AG04449 (cell line): ENCODE measurements around the gene FAM32A.
A peak's percentile ranks its signal among the peaks of the same experiment; 100 is the strongest.

Source experiments
- CTCF ChIA-PET: fragments of 350-600 bp; formaldehyde crosslinking; extraction: SDS; loops from one replicate; lab custom pipeline; 2021; ENCODE audit warnings: antibody characterized with exemption; lab: Yijun Ruan, JAX
- POLR2A ChIA-PET: fragments of 400-600, 350-600 bp; formaldehyde crosslinking; extraction: SDS; loops from one replicate; lab custom pipeline; 2020; ENCODE audit warnings: antibody characterized with exemption, inconsistent platforms; lab: Yijun Ruan, JAX
- DNase-seq: peaks from one replicate; pipeline ENCODE4 v3.0.0-alpha.2; 2010; ENCODE audit warnings: low read depth, low spot score
- H3K4me3 ChIP-seq: 2 replicates; pipeline ENCODE4 v1.5.1; 2011; ENCODE audit warnings: low read depth, mild to moderate bottlenecking, control low read depth, low read length
- TF ChIP-seq, protein P1 (sequence below): IDR thresholded peaks from one replicate; pipeline ENCODE4 v1.5.1; 2011; ENCODE audit warnings: mild to moderate bottlenecking, moderate library complexity, low read length, control low read depth, inconsistent platforms; ENCODE audit not compliant: insufficient read depth; ENCODE audit errors: missing control alignments

FAM32A gene

DNA sequence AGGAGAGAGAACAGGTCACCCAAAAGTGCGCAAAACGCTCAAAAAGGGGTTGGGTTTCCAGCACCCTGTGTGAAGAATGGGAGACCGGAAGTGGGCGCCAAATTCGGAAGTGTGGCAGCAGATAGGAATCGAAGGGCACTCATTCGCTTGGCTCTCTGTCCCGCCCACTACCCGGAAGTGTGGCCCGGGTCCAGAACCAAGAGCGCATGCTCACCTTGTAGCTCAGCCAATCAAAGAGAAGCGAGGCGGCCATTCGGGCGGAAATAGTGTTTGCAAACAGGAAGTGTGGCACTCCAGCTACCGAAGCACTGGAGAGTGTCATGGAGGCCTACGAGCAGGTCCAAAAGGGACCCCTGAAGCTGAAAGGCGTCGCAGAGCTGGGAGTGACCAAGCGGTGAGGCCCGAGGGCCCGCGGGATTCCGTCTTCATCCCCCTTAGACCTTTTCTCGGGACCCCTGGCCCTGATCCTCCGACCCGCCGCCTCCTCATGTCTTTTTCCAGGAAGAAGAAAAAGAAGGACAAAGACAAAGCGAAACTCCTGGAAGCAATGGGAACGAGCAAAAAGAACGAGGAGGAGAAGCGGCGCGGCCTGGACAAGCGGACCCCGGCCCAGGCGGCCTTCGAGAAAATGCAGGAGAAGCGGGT, at the start of gene FAM32A:
FAM32A (plus strand) TSS at position 288 of the 645 bp plus-strand sequence; CDS start at position 321, 33 bp downstream.
- ChIA-PET POLR2A (interaction anchor here (0.6 to 1.8 kb wide), 7 partner anchors 9 to 144 kb away, joined by 3 to 10 read pairs (median 3); partner anchors contain the start of genes AP1M1 and TPM4), CTCF (interaction anchor here (0.7 to 7.2 kb wide), 25 partner anchors 8 to 559 kb away, joined by 3 to 101 read pairs (median 5); partner anchors contain the start of genes AP1M1 and RAB8A)
- DNase-seq = peak; percentile 95
- H3K4me3 ChIP-seq = peak within 1 kb of the TSS; percentile 95
- TF ChIP-seq, protein P1, sequence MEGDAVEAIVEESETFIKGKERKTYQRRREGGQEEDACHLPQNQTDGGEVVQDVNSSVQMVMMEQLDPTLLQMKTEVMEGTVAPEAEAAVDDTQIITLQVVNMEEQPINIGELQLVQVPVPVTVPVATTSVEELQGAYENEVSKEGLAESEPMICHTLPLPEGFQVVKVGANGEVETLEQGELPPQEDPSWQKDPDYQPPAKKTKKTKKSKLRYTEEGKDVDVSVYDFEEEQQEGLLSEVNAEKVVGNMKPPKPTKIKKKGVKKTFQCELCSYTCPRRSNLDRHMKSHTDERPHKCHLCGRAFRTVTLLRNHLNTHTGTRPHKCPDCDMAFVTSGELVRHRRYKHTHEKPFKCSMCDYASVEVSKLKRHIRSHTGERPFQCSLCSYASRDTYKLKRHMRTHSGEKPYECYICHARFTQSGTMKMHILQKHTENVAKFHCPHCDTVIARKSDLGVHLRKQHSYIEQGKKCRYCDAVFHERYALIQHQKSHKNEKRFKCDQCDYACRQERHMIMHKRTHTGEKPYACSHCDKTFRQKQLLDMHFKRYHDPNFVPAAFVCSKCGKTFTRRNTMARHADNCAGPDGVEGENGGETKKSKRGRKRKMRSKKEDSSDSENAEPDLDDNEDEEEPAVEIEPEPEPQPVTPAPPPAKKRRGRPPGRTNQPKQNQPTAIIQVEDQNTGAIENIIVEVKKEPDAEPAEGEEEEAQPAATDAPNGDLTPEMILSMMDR = peak; percentile 5

DNA sequence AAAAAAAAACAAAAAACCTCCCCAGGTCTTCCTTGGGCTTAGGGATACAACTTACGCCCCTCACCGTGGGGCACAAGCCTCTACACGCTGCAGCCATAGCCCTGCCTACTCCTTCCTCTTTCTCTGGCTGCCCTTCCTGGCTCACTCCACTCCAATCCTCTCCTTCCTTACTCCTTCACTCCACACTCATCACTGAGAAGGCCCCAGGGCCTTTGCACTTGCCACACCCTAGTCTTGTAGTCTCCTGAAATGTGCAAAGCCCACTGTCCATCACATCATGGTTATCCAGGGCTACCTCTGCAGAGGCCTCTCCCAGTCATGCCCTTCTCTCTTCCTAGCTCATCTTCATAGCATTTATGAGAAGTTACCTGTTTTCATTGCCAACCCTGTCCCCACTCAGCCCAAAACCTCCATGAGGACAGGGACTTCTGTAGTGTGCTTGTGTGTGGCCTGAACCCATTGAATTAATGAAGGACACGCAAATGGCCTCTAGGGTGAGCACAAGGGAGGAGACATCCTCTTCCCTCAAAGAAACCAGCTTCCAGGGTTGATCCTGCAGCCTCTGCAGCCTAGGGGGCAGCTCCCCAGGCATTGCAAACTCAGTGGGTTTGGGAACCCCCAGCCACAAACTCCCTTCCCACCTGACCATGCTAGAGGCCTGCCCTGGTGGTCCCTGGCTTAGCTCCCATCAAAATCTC, 49.6 kb upstream of the FAM32A start:
- ChIA-PET POLR2A (no interaction called here), CTCF (interaction anchor here (0.7 to 1.9 kb wide), 3 partner anchors 9 to 94 kb away, joined by 3 to 5 read pairs (median 3); no protein-coding TSS in a partner anchor)
- H3K4me3 ChIP-seq = no peak overlapping the region
- TF ChIP-seq, protein P1 = no peak
- DNase-seq = no peak

DNA sequence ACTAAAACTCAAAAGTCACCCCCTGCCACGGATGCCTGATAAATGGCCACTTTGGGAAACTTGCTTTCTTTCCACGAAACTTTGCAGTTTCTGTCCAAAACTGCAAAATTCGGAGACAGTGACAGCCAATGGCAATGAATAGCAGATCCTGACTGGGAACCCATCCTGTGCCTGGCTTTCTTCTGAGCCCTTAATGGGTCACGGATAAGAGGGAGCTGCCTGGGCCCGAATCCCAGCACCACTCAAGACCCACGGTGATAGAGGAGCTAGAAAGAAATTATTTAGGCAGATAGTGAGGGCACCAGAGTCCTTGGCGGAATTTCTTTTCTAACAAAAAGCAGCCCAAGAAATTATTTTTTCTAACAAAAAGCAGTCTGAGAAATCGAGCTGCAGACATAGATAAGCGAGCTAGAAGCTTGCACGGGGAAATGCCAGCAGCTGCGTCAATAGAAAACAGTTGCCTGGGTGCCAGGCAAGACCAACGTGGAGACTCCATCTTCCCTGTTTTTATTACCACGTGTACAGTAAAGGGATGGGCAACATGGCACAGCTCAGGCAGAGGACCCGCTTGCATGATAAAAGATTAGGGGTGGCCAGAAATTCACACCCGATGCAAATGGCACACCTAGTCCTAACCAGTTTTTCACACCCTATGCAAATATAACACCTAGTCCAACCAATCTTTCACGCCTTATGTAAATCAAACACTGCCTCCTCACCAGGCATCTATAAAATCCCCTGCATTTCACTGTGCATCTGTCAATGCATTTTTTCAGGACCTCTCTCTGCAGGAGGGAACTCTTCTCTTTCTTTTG, 48.8 kb upstream of the FAM32A start:
- TF ChIP-seq, protein P1 = no peak
- H3K4me3 ChIP-seq = no peak overlapping the region
- DNase-seq = no peak
- ChIA-PET CTCF (interaction anchor here (1.0 to 1.9 kb wide), 2 partner anchors 10 to 94 kb away, joined by 3 to 5 read pairs; no protein-coding TSS in a partner anchor), POLR2A (no interaction called here)

DNA sequence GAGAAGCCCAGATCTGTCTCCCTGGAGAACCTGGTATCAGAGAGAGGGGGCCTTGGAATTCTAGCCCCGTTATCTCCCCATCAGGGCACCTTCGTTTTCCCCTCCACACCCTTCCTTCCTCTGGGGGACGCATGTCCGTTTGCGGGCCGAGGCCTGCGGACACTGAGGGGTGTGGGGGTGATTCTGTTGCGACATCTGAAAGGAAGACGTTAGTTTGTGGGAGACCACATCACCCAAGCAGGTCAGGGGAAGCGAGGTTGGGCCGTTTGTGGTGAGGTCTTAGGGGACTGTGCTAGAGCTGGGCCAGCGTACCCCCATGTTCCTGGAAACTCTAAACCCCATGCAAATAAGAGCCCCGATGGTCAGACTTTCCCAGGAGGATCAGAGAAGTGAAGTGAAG, 45.5 kb upstream of the FAM32A start:
- POLR2A ChIA-PET = no interaction called here
- no peak for DNase-seq
- CTCF ChIA-PET = interaction anchor here (1.0 to 1.3 kb wide), 2 partner anchors 8 to 98 kb away, joined by 3 to 4 read pairs; no protein-coding TSS in a partner anchor
- TF ChIP-seq, protein P1 = no peak
- H3K4me3 ChIP-seq = no peak overlapping the region

DNA sequence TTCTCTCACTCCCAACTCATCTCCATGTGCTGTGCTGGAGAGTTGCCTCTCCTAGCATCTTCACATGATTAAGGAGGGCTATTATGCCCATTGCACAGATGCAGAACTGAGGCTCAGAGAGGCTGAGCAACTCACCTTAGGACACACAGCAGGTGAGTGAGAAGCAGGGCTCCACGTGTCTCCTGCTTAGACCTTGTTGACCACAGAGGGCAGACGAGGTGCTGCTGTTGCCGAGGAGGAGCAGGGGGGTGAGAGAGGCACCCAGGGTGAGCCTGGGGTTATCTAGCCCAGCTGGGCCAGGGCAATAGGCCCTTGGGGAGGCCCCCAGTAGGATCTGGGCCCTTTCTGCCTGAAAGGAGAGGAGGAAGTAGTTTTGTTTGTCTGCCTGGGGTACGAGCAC, 44.2 kb upstream of the FAM32A start:
- no peak for DNase-seq
- ChIA-PET POLR2A (no interaction called here), CTCF (interaction anchor here (0.6 to 1.3 kb wide), 2 partner anchors 26 to 99 kb away, joined by 3 to 4 read pairs; no protein-coding TSS in a partner anchor)
- H3K4me3 ChIP-seq = no peak overlapping the region
- TF ChIP-seq, protein P1 = no peak
